Breast epithelium (tissue), 4 donors: ENCODE data around the gene TSSC4. TPM values are rescaled to one million over a fixed set of nuclear protein-coding genes. Genes with fewer than 3 reads are reported as not detected.
A peak's percentile ranks its signal among the peaks of the same experiment; 100 is the strongest.

Experiments used
- DNase-seq, 2 donors: peaks; one replicate each; pipeline ENCODE4 v3.0.0-alpha.2; 2019; ENCODE audit warnings: low spot score in 2 of 2
- H3K27ac ChIP-seq, 2 donors: fragments of 200-600 bp; sonication (generic) in 1 of 2; one replicate each; pipeline ENCODE4 v1.5.1; 2016 to 2019; ENCODE audit warnings: mild to moderate bottlenecking in 1 of 2
- H3K27me3 ChIP-seq, 2 donors: fragments of 200-600 bp; sonication (generic) in 1 of 2; one replicate each; pipeline versions ENCODE4 v1.5.1 to v1.6.0; 2017 to 2019; ENCODE audit warnings: control low read depth in 1 of 2, mild to moderate bottlenecking in 1 of 2
- H3K36me3 ChIP-seq: fragments of 200-600 bp; one replicate; pipeline ENCODE4 v1.5.1; 2019
- H3K4me1 ChIP-seq, 2 donors: fragments of 200-600 bp; sonication (generic); one replicate each; pipeline ENCODE4 v1.5.1; 2016 to 2019; ENCODE audit warnings: control low read depth in 1 of 2
- H3K4me3 ChIP-seq, 3 donors: fragments of 200-600 bp; sonication (generic); 1 replicate in 2 of 3; 2 replicates in 1 of 3; pipeline ENCODE4 v1.5.1; 2016 to 2019; ENCODE audit warnings: mild to moderate bottlenecking in 3 of 3, moderate library complexity in 2 of 3
- H3K9me3 ChIP-seq, 2 donors: fragments of 200-600 bp; sonication (generic) in 1 of 2; one replicate each; pipeline ENCODE4 v1.5.1; 2016 to 2019; ENCODE audit warnings: control low read depth in 1 of 2
- POLR2A ChIP-seq: fragments of 450-650 bp; IDR thresholded peaks from one replicate; pipeline ENCODE4 v1.6.1; 2016; ENCODE audit warnings: antibody characterized with exemption, mild to moderate bottlenecking, moderate library complexity
- POLR2AphosphoS5 ChIP-seq, 3 donors: sonication (generic); formaldehyde crosslinking; IDR thresholded peaks; one replicate each; pipeline ENCODE4 v1.6.1; 2017; ENCODE audit warnings: antibody characterized with exemption in 3 of 3
- intact Hi-C: fragments of 100-400 bp; cut with DNase I; formaldehyde crosslinking; loops from one replicate; pipeline ENCODE4 v1.15.1; 2023; ENCODE audit warnings: low total_unique reads
- total RNA-seq, 3 donors: library from RNA; depleted of rRNA; stranded (reverse); fragments of >200 nt; gene quantifications; one replicate each; pipeline ENCODE4 v1.1.0, GENCODE V29; 2016
- TF ChIP-seq, protein P1 (sequence below), 3 donors: fragments of 450-650 bp; IDR thresholded peaks; one replicate each; pipeline ENCODE4 v1.5.1; 2016 to 2017; ENCODE audit warnings: antibody characterized with exemption in 3 of 3, mild to moderate bottlenecking in 3 of 3, moderate library complexity in 3 of 3

The TSSC4 gene
- total RNA-seq, 3 donors from 2014 or later, result 36.8 to 44.9 (median 37.2) TPM

DNA sequence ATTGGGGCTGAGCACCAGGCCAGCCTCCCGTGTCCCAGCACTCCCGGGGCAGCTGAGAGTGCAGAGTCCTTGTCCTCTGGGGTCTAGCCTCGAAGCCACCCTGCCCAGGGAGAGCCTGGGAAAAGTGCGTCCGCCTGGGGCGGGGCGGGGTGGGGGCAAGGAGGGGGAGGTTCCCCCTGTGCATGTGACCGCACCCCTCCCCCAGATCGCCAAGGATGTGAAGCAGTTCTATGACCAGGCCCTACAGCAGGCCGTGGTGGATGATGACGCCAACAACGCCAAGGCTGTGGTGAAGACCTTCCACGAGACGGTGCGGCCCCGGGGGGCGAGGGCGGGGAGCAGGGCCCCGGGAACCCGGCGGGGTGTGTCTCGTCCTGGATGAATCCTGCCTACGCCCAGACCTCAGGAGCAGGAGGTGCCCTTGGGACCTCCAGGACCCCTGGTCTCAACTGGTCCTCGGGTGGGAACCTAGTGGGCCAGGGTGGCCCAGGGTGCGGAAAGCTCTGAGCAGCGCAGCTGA lies 5.3 kb upstream of the TSSC4 start:
- Histone ChIP-seq H3K4me1 (peaks cover 4 to 9% of the 10 kb centered on the region in 2 donors), H3K27ac (no peak overlapping the region), H3K9me3 (no peaks in the 10 kb centered on the region), H3K27me3 (no peaks in the 10 kb centered on the region), H3K36me3 (peaks cover 6% of the 10 kb centered on the region), H3K4me3 (no peak overlapping the region)
- no peak for DNase-seq
- TF ChIP-seq POLR2AphosphoS5 (IDR thresholded peaks at IDR 0.05) (no peak), POLR2A (no peak)
- TF ChIP-seq, protein P1, sequence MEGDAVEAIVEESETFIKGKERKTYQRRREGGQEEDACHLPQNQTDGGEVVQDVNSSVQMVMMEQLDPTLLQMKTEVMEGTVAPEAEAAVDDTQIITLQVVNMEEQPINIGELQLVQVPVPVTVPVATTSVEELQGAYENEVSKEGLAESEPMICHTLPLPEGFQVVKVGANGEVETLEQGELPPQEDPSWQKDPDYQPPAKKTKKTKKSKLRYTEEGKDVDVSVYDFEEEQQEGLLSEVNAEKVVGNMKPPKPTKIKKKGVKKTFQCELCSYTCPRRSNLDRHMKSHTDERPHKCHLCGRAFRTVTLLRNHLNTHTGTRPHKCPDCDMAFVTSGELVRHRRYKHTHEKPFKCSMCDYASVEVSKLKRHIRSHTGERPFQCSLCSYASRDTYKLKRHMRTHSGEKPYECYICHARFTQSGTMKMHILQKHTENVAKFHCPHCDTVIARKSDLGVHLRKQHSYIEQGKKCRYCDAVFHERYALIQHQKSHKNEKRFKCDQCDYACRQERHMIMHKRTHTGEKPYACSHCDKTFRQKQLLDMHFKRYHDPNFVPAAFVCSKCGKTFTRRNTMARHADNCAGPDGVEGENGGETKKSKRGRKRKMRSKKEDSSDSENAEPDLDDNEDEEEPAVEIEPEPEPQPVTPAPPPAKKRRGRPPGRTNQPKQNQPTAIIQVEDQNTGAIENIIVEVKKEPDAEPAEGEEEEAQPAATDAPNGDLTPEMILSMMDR (IDR thresholded peaks at IDR 0.05), result no peak
- intact Hi-C loops, result no loop called here

DNA sequence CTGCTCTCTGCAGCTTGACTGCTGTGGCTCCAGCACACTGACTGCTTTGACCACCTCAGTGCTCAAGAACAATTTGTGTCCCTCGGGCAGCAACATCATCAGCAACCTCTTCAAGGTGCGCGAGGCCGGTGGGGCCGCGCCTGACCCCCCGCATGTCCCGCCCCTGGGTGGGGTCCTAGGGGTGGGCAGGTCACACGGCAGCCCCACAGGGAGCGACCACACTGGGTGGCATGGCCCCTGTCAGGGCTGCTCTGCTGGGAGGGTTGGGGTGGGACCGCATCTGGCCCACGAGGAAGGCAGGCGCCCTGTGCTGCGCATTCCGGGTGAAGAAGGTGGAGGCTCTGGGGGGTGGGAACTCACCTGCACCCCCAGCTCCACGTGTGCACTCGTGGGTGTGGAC lies 4.7 kb upstream of the TSSC4 start:
- Histone ChIP-seq H3K36me3 (peaks cover 6% of the 10 kb centered on the region), H3K27ac (no peak overlapping the region), H3K9me3 (no peaks in the 10 kb centered on the region), H3K4me3 (no peak overlapping the region), H3K27me3 (no peaks in the 10 kb centered on the region), H3K4me1 (peaks cover 3 to 4% of the 10 kb centered on the region in 2 donors)
- TF ChIP-seq POLR2A, result no peak
- TF ChIP-seq, protein P1 (IDR thresholded peaks at IDR 0.05), result no peak
- no peak for TF ChIP-seq POLR2AphosphoS5 (IDR thresholded peaks at IDR 0.05)
- intact Hi-C loops, result no loop called here
- DNase-seq, result no peak

DNA sequence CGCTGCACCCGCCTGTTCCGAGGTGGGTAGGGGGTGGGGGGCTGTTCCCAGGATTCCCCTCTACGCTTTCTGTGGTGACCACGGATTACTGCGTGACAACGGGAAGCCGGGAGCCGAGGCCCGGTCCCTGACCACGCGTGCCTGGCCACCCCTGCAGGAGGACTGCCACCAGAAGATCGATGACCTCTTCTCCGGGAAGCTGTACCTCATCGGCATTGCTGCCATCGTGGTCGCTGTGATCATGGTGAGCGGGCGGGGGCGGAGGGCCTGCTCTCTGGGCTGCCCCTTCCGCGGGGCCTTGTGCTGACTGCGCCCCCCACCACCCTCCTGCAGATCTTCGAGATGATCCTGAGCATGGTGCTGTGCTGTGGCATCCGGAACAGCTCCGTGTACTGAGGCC lies 4.1 kb upstream of the TSSC4 start:
- TF ChIP-seq POLR2AphosphoS5 (IDR thresholded peaks at IDR 0.05) (no peak), POLR2A (no peak)
- TF ChIP-seq, protein P1 (IDR thresholded peaks at IDR 0.05), result no peak
- no peak for DNase-seq
- intact Hi-C loops, result no loop called here
- H3K9me3 ChIP-seq, result no peaks in the 10 kb centered on the region
- no peak overlapping the region for H3K27ac ChIP-seq
- H3K4me1 ChIP-seq, result peaks cover 3 to 4% of the 10 kb centered on the region in 2 donors
- peaks cover 6% of the 10 kb centered on the region for H3K36me3 ChIP-seq
- no peak overlapping the region for H3K4me3 ChIP-seq
- H3K27me3 ChIP-seq, result no peaks in the 10 kb centered on the region

GRCh38 chr11:2397005-2397404 lies 3.5 kb upstream of the TSSC4 start:
- Histone ChIP-seq H3K36me3 (peaks cover 6% of the 10 kb centered on the region), H3K27ac (no peak overlapping the region), H3K4me1 (peaks cover 7 to 9% of the 10 kb centered on the region in 2 donors), H3K9me3 (no peaks in the 10 kb centered on the region), H3K27me3 (no peaks in the 10 kb centered on the region), H3K4me3 (no peak overlapping the region)
- TF ChIP-seq, protein P1 (IDR thresholded peaks at IDR 0.05), result no peak
- TF ChIP-seq POLR2AphosphoS5 (IDR thresholded peaks at IDR 0.05) (no peak), POLR2A (no peak)
- intact Hi-C loops, result no loop called here
- DNase-seq, result no peak

- Histone ChIP-seq H3K27ac (peak overlapping the region; percentile 97 to 99), H3K4me1 (peaks cover 7 to 10% of the 10 kb centered on the region in 2 donors), H3K4me3 (no peak overlapping the region), H3K36me3 (peaks cover 10% of the 10 kb centered on the region), H3K27me3 (no peaks in the 10 kb centered on the region), H3K9me3 (no peaks in the 10 kb centered on the region)
- intact Hi-C loops, result no loop called here
- TF ChIP-seq POLR2A (no peak), POLR2AphosphoS5 (IDR thresholded peaks at IDR 0.05) (no peak)
- TF ChIP-seq, protein P1 (IDR thresholded peaks at IDR 0.05), result no peak
- DNase-seq, result no peak
Observed at GRCh38 chr11:2398664-2399355, 1.7 kb upstream of the TSSC4 start.
